K562 (cell line): ENCODE results near the gene MKNK2. TPM values are rescaled to one million over a fixed set of nuclear protein-coding genes. Genes with fewer than 3 reads are reported as not detected.

Experiments
- E2F1 ChIP-seq: sonication (generic); formaldehyde crosslinking; IDR thresholded peaks from 2 replicates; pipeline ENCODE4 v1.8.1; 2023; ENCODE audit warnings: mild to moderate bottlenecking, missing genetic modification reagents, moderate library complexity
- EP400 ChIP-seq: fragments of 450-650 bp; IDR thresholded peaks from 2 replicates; pipeline ENCODE4 v1.6.1; 2017; ENCODE audit warnings: antibody characterized with exemption, mild to moderate bottlenecking, moderate library complexity
- ERF ChIP-seq: fragments of 450-650 bp; formaldehyde crosslinking; IDR thresholded peaks from 2 replicates; pipeline ENCODE4 v1.4.0; 2020; ENCODE audit warnings: mild to moderate bottlenecking, mixed read lengths
- ETV1 ChIP-seq: fragments of 450-650 bp; conservative IDR thresholded peaks from 2 replicates; pipeline ENCODE4 v1.6.1; 2016; ENCODE audit warnings: missing genetic modification characterization, control low read depth, low read depth, missing compliant biosample characterization
- FOXP1 ChIP-seq: sonication (generic); formaldehyde crosslinking; IDR thresholded peaks from 2 replicates; pipeline ENCODE4 v1.8.0; 2022; ENCODE audit warnings: mild to moderate bottlenecking, missing genetic modification reagents
- GABPA ChIP-seq: fragments of 200-800 bp; sonication (Bioruptor generic); conservative IDR thresholded peaks from 2 replicates; pipeline ENCODE4 v1.6.1; 2016; ENCODE audit warnings: low read depth, missing genetic modification characterization, missing compliant biosample characterization
- GATAD2A ChIP-seq: fragments of 450-650 bp; IDR thresholded peaks from 2 replicates; pipeline ENCODE4 v1.6.1; 2017
- HIVEP1 ChIP-seq: fragments of 250-450 bp; sonication (Bioruptor Pico); IDR thresholded peaks from 2 replicates; pipeline ENCODE4 v1.4.0; 2020; ENCODE audit warnings: mild to moderate bottlenecking
- LEF1 ChIP-seq: fragments of 450-650 bp; IDR thresholded peaks from 2 replicates; pipeline ENCODE4 v1.6.1; 2016; ENCODE audit warnings: mild to moderate bottlenecking
- NFRKB ChIP-seq: fragments of 450-650 bp; IDR thresholded peaks from 2 replicates; pipeline ENCODE4 v1.6.1; 2016; ENCODE audit warnings: low read depth
- POLR2AphosphoS5 ChIP-seq: IDR thresholded peaks from 2 replicates; pipeline ENCODE4 v1.6.1; 2011; ENCODE audit warnings: mild to moderate bottlenecking, low read depth, low read length, moderate library complexity; ENCODE audit not compliant: control insufficient read depth, insufficient read depth
- PTBP1 ChIP-seq: fragments of 200-400 bp; formaldehyde crosslinking; IDR thresholded peaks from 2 replicates; pipeline ENCODE4 v1.6.1; 2017; ENCODE audit warnings: low read depth, low read length
- PTTG1 ChIP-seq: fragments of 450-650 bp; IDR thresholded peaks from 2 replicates; pipeline ENCODE4 v1.6.1; 2016; ENCODE audit warnings: low read depth, mild to moderate bottlenecking, missing genetic modification characterization, missing compliant biosample characterization
- SAFB ChIP-seq: fragments of 200-400 bp; formaldehyde crosslinking; IDR thresholded peaks from 2 replicates; pipeline ENCODE4 v1.6.1; 2017; ENCODE audit warnings: low read depth, low read length, borderline replicate concordance
- SMARCB1 ChIP-seq: IDR thresholded peaks from 2 replicates; pipeline ENCODE4 v1.6.1; 2011; ENCODE audit warnings: improper control_type of control experiment, low read depth; ENCODE audit not compliant: insufficient read length
- STAG1 ChIP-seq: sonication (generic); formaldehyde crosslinking; IDR thresholded peaks from 2 replicates; pipeline ENCODE4 v1.5.0; 2020; ENCODE audit warnings: missing genetic modification reagents, borderline replicate concordance
- SUPT5H ChIP-seq: fragments of 450-650 bp; IDR thresholded peaks from 2 replicates; pipeline ENCODE4 v1.6.1; 2016
- TAF9B ChIP-seq: fragments of 450-650 bp; IDR thresholded peaks from 2 replicates; pipeline ENCODE4 v1.6.1; 2018; ENCODE audit warnings: mild to moderate bottlenecking; ENCODE audit not compliant: partially characterized antibody
- TBP ChIP-seq: optimal IDR thresholded peaks from 2 replicates; pipeline ENCODE3; 2011; ENCODE audit warnings: low read depth, low read length, improper control_type of control experiment
- TFE3 ChIP-seq: fragments of 450-650 bp; formaldehyde crosslinking; IDR thresholded peaks from 2 replicates; pipeline ENCODE4 v1.4.0; 2020; ENCODE audit warnings: mild to moderate bottlenecking, mixed read lengths
- THRB ChIP-seq: fragments of 450-650 bp; formaldehyde crosslinking; conservative IDR thresholded peaks from 2 replicates; pipeline ENCODE4 v1.4.0; 2022; ENCODE audit warnings: mild to moderate bottlenecking, missing genetic modification characterization
- ZNF263 ChIP-seq: sonication (generic); formaldehyde crosslinking; IDR thresholded peaks from 2 replicates; pipeline ENCODE4 v1.8.0; 2022; ENCODE audit warnings: mild to moderate bottlenecking, missing genetic modification reagents, borderline replicate concordance
- ZNF280A ChIP-seq: fragments of 450-650 bp; IDR thresholded peaks from 2 replicates; pipeline ENCODE4 v1.6.1; 2018; ENCODE audit warnings: mild to moderate bottlenecking, low read depth; ENCODE audit not compliant: partially characterized antibody
- polyA plus RNA-seq, 8 experiments: library from polyadenylated mRNA; depleted of rRNA in 4 of 8; stranded (reverse) in 5 of 8; unstranded in 3 of 8; fragments of >200 nt; fragmentation: Nextera tagmentation in 2 of 8; fragmentation: Illumina TruSeq in 1 of 8; extraction: Ambion mirVana in 2 of 8; extraction: Trizol in 1 of 8; gene quantifications; 2 replicates each; pipeline versions ENCODE4 v1.2.1 to v1.2.3, GENCODE V29; 2011 to 2014; ENCODE audit warnings: inconsistent platforms in 1 of 8, missing spikeins in 1 of 8
- total RNA-seq, 7 experiments: library from RNA; depleted of rRNA in 6 of 7; stranded (reverse); fragments of >200 nt in 6 of 7; fragmentation: Illumina TruSeq in 2 of 7; extraction: Trizol in 2 of 7; gene quantifications; 2 replicates each; pipeline versions ENCODE4 v1.2.1 to v1.2.3, GENCODE V29; 2011 to 2021; ENCODE audit warnings: low replicate concordance in 1 of 7

Gene MKNK2
- total and polyA plus RNA-seq, 9 of the 15 experiments (the other 6 are each of a cell fraction or from before 2014, with no cell fraction given) = 5.1 to 191 (median 51.9) TPM

GRCh38 chr19:2041683-2042484 lies 9.2 kb downstream of the MKNK2 start (continued):
- TF ChIP-seq POLR2AphosphoS5 (peak; percentile 63), TBP (no peak), THRB (no peak), GABPA (tag) (peak; percentile 36; the same call in 1 of the 2 replicates), ERF (CRISPR knock-in tag) (peak; percentile 14; the same call in 1 of the 2 replicates), PTTG1 (no peak), NFRKB (no peak), FOXP1 (CRISPR knock-in tag) (no peak), PTBP1 (no peak), SAFB (no peak), TFE3 (CRISPR knock-in tag) (no peak), HIVEP1 (CRISPR knock-in tag) (peak; percentile 44; the same call in 1 of the 2 replicates), TAF9B (no peak), ZNF263 (CRISPR knock-in tag) (0 out of 2 replicates have a peak, but pooled peaks have one; percentile 57), ETV1 (tag) (no peak), GATAD2A (no peak), LEF1 (peak; percentile 43; the same call in 1 of the 2 replicates), SUPT5H (no peak; the same call in 1 of the 2 replicates), ZNF280A (no peak), SMARCB1 (no peak), E2F1 (no peak), EP400 (peak; percentile 84), STAG1 (CRISPR knock-in tag) (no peak)
